Activated CD8-positive, alpha-beta T cell treated with anti-CD3 and anti-CD28 coated beads for 36 hours (primary cell): ENCODE results near the gene MPZL3. TPM values are rescaled to one million over a fixed set of nuclear protein-coding genes. Genes with fewer than 3 reads are reported as not detected.

Experiments used
- ATAC-seq: fragments of 200-7000 bp; cut with Tn5 transposase; one replicate; pipeline ENCODE4 v1.10.0; 2021; ENCODE audit warnings: mild to moderate bottlenecking, moderate library complexity
- CTCF ChIA-PET: fragments of 350-600 bp; sonication (Branson Sonifier 250); formaldehyde crosslinking; loops from one replicate; lab custom pipeline; 2021; ENCODE audit warnings: antibody characterized with exemption; lab: Charles Lee
- POLR2A ChIA-PET: fragments of 350-600 bp; sonication (Branson Sonifier 250); formaldehyde crosslinking; loops from one replicate; lab custom pipeline; 2021; ENCODE audit warnings: antibody characterized with exemption; lab: Charles Lee
- DNase-seq: peaks from one replicate; pipeline ENCODE4 v3.0.0-alpha.2; 2020
- H3K27ac Mint-ChIP-seq: one replicate; pipeline ENCODE4 v1.8.0; 2021; ENCODE audit warnings: mild to moderate bottlenecking, mixed read lengths
- H3K27me3 Mint-ChIP-seq: one replicate; pipeline ENCODE4 v1.8.0; 2021; ENCODE audit warnings: mixed read lengths
- H3K36me3 Mint-ChIP-seq: one replicate; pipeline ENCODE4 v1.8.0; 2021; ENCODE audit warnings: low read depth, mixed read lengths
- H3K4me1 Mint-ChIP-seq: one replicate; pipeline ENCODE4 v1.8.0; 2021; ENCODE audit warnings: low read depth, mixed read lengths
- H3K4me3 Mint-ChIP-seq: one replicate; pipeline ENCODE4 v1.8.0; 2021; ENCODE audit warnings: mild to moderate bottlenecking, moderate library complexity, mixed read lengths
- H3K9me3 Mint-ChIP-seq: one replicate; pipeline ENCODE4 v1.8.0; 2021; ENCODE audit warnings: mixed read lengths
- CTCF ChIP-seq: fragments of 200-600 bp; IDR thresholded peaks from one replicate; pipeline ENCODE4 v1.8.0; 2022; ENCODE audit warnings: antibody characterized with exemption, mild to moderate bottlenecking
- intact Hi-C: fragments of 100-400 bp; cut with micrococcal nuclease; formaldehyde crosslinking; loops from one replicate; pipeline ENCODE4 v1.10.0; 2022
- total RNA-seq, 2 experiments: library from RNA; stranded (reverse); gene quantifications; one replicate each; pipeline ENCODE4 v1.2.3, GENCODE V29; 2021

MPZL3 gene
- total RNA-seq, 2 experiments from 2014 or later = 51.1 to 51.7 TPM

DNA sequence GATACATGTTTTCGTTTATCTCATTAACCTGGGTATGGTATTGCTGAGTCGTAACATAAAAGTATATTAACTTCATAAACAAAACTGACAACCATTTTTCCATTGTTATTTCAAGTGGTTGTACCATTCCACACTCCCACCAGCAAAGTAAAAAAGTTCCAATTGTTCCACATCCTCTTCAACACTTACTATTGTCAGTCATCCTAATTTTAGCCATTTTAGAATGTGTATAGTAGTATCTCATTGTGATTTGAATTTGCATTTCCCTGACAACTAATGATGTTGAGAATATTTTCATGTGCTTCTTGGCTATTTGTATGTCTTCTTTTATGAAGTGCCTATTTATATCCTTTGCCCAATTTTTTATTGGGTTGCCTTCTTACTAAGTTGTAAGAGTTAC, 41.9 kb upstream of the MPZL3 start:
- ChIA-PET POLR2A (no interaction called here), CTCF (interaction anchor here (1.8 to 2.7 kb wide), 5 partner anchors 11 to 141 kb away, joined by 6 to 54 read pairs (median 16); partner anchors contain the start of genes CD3E and SCN4B)
- no peak overlapping the region for H3K4me3 Mint-ChIP-seq
- intact Hi-C loops = loop anchor here (5.0 kb wide), 3 partner anchors 37 to 147 kb away; no protein-coding TSS in a partner anchor
- no peak for ATAC-seq
- H3K27me3 Mint-ChIP-seq = no peaks in the 10 kb centered on the region
- DNase-seq = no peak
- TF ChIP-seq CTCF = no peak
- H3K4me1 Mint-ChIP-seq = peaks cover 27% of the 10 kb centered on the region
- H3K9me3 Mint-ChIP-seq = peaks cover 1% of the 10 kb centered on the region
- H3K27ac Mint-ChIP-seq = no peak overlapping the region
- no peaks in the 10 kb centered on the region for H3K36me3 Mint-ChIP-seq

GRCh38 chr11:118291477-118292135, 39.4 kb upstream of the MPZL3 start:
- Mint-ChIP-seq H3K4me3 (no peak overlapping the region), H3K9me3 (peaks cover 1% of the 10 kb centered on the region)
- POLR2A ChIA-PET = interaction anchor here (0.6 to 1.3 kb wide), 7 partner anchors 9 to 183 kb away, joined by 3 to 5 read pairs (median 3); no protein-coding TSS in a partner anchor

GRCh38 chr11:118290923-118291322, 38.8 kb upstream of the MPZL3 start:
- H3K27me3 Mint-ChIP-seq = no peaks in the 10 kb centered on the region
- POLR2A ChIA-PET = interaction anchor here (0.6 to 1.3 kb wide), 8 partner anchors 9 to 184 kb away, joined by 3 to 5 read pairs (median 3); no protein-coding TSS in a partner anchor
- H3K9me3 Mint-ChIP-seq = peaks cover 3% of the 10 kb centered on the region
- no peaks in the 10 kb centered on the region for H3K36me3 Mint-ChIP-seq
- DNase-seq = peak; percentile 74
- CTCF ChIA-PET = interaction anchor here (0.6 to 5.8 kb wide), 36 partner anchors 8 to 431 kb away, joined by 3 to 53 read pairs (median 4); partner anchors contain the start of genes CD3E and MPZL2
- H3K4me3 Mint-ChIP-seq = no peak overlapping the region
- ATAC-seq = peak; percentile 71
- intact Hi-C loops = loop anchor here (5.0 kb wide), 3 partner anchors 34 to 144 kb away; no protein-coding TSS in a partner anchor
- TF ChIP-seq CTCF = peak; percentile 48
- H3K27ac Mint-ChIP-seq = no peak overlapping the region
- H3K4me1 Mint-ChIP-seq = peaks cover 32% of the 10 kb centered on the region

More at GRCh38 chr11:118291477-118292135, 39.4 kb upstream of the MPZL3 start:
- no peaks in the 10 kb centered on the region for H3K36me3 Mint-ChIP-seq
- DNase-seq (no peak), ATAC-seq (no peak)
- CTCF ChIA-PET = interaction anchor here (0.7 to 5.8 kb wide), 30 partner anchors 8 to 170 kb away, joined by 3 to 53 read pairs (median 4); partner anchors contain the start of gene CD3E
- intact Hi-C loops = loop anchor here (5.0 kb wide), 3 partner anchors 34 to 144 kb away; no protein-coding TSS in a partner anchor
- H3K4me1 Mint-ChIP-seq = peaks cover 35% of the 10 kb centered on the region
- no peaks in the 10 kb centered on the region for H3K27me3 Mint-ChIP-seq
- H3K27ac Mint-ChIP-seq = no peak overlapping the region
- no peak for TF ChIP-seq CTCF

GRCh38 chr11:118289401-118289800, 37.2 kb upstream of the MPZL3 start:
- intact Hi-C loops = no loop called here

More at GRCh38 chr11:118289401-118289800, 37.2 kb upstream of the MPZL3 start:
- ATAC-seq = no peak
- DNase-seq = no peak
- Mint-ChIP-seq H3K4me3 (no peak overlapping the region), H3K27ac (no peak overlapping the region), H3K27me3 (no peaks in the 10 kb centered on the region), H3K36me3 (no peaks in the 10 kb centered on the region), H3K4me1 (peaks cover 32% of the 10 kb centered on the region), H3K9me3 (peaks cover 5% of the 10 kb centered on the region)
- CTCF ChIA-PET = interaction anchor here (1.0 to 5.8 kb wide), 13 partner anchors 9 to 147 kb away, joined by 3 to 53 read pairs (median 5); partner anchors contain the start of genes CD3E and JAML
- POLR2A ChIA-PET = interaction anchor here (0.7 kb wide), 1 partner anchor 16 kb away, joined by 3 read pairs; no protein-coding TSS in a partner anchor
- no peak for TF ChIP-seq CTCF
